IMR-90 (cell line): ENCODE measurements around the gene FAM228B.

ENCODE experiments used
- CTCF ChIP-seq: conservative IDR thresholded peaks from 2 replicates; pipeline ENCODE4 v1.5.1; 2012; ENCODE audit warnings: mild to moderate bottlenecking, low read depth, low read length, improper control_type of control experiment
- MXI1 ChIP-seq: IDR thresholded peaks from 2 replicates; pipeline ENCODE4 v1.6.1; 2012; ENCODE audit warnings: low read depth, mild to moderate bottlenecking, low read length, moderate library complexity, borderline replicate concordance
- POLR2A ChIP-seq: IDR thresholded peaks from 2 replicates; pipeline ENCODE4 v1.6.1; 2012; ENCODE audit warnings: mild to moderate bottlenecking, low read depth, low read length
- RAD21 ChIP-seq: IDR thresholded peaks from 2 replicates; pipeline ENCODE4 v1.6.1; 2012; ENCODE audit warnings: low read length, improper control_type of control experiment
- RCOR1 ChIP-seq: IDR thresholded peaks from 2 replicates; pipeline ENCODE4 v1.6.1; 2012; ENCODE audit warnings: mild to moderate bottlenecking, low read length, improper control_type of control experiment; ENCODE audit not compliant: insufficient replicate concordance
- RFX5 ChIP-seq: IDR thresholded peaks from 2 replicates; pipeline ENCODE4 v1.8.0; 2012; ENCODE audit warnings: low read depth, mild to moderate bottlenecking, low read length, moderate library complexity

- TF ChIP-seq RCOR1, result no peak
- no peak for TF ChIP-seq POLR2A
- TF ChIP-seq CTCF, result no peak
- TF ChIP-seq MXI1, result no peak
- TF ChIP-seq RFX5, result no peak
- no peak for TF ChIP-seq RAD21
These were observed 87.5 kb downstream of the FAM228B start for GRCh38 chr2:24210723-24211122.
